Activated CD8-positive, alpha-beta T cell treated with anti-CD3 and anti-CD28 coated beads for 36 hours (primary cell): ENCODE measurements around the gene PYCARD. TPM values are rescaled to one million over a fixed set of nuclear protein-coding genes. Genes with fewer than 3 reads are reported as not detected.
"Not testable (repeated sequence)": the region's sequence is repeated elsewhere in the genome, so short reads cannot be mapped to it uniquely, and the experiment has no call there.

ENCODE experiments used
- ATAC-seq: fragments of 200-7000 bp; cut with Tn5 transposase; one replicate; pipeline ENCODE4 v1.10.0; 2021; ENCODE audit warnings: mild to moderate bottlenecking, moderate library complexity
- CTCF ChIA-PET: fragments of 350-600 bp; sonication (Branson Sonifier 250); formaldehyde crosslinking; loops from one replicate; lab custom pipeline; 2021; ENCODE audit warnings: antibody characterized with exemption; lab: Charles Lee
- POLR2A ChIA-PET: fragments of 350-600 bp; sonication (Branson Sonifier 250); formaldehyde crosslinking; loops from one replicate; lab custom pipeline; 2021; ENCODE audit warnings: antibody characterized with exemption; lab: Charles Lee
- DNase-seq: peaks from one replicate; pipeline ENCODE4 v3.0.0-alpha.2; 2020
- H3K27ac Mint-ChIP-seq: one replicate; pipeline ENCODE4 v1.8.0; 2021; ENCODE audit warnings: mild to moderate bottlenecking, mixed read lengths
- H3K27me3 Mint-ChIP-seq: one replicate; pipeline ENCODE4 v1.8.0; 2021; ENCODE audit warnings: mixed read lengths
- H3K36me3 Mint-ChIP-seq: one replicate; pipeline ENCODE4 v1.8.0; 2021; ENCODE audit warnings: low read depth, mixed read lengths
- H3K4me1 Mint-ChIP-seq: one replicate; pipeline ENCODE4 v1.8.0; 2021; ENCODE audit warnings: low read depth, mixed read lengths
- H3K4me3 Mint-ChIP-seq: one replicate; pipeline ENCODE4 v1.8.0; 2021; ENCODE audit warnings: mild to moderate bottlenecking, moderate library complexity, mixed read lengths
- H3K9me3 Mint-ChIP-seq: one replicate; pipeline ENCODE4 v1.8.0; 2021; ENCODE audit warnings: mixed read lengths
- intact Hi-C: fragments of 100-400 bp; cut with micrococcal nuclease; formaldehyde crosslinking; loops from one replicate; pipeline ENCODE4 v1.10.0; 2022
- total RNA-seq, 2 experiments: library from RNA; stranded (reverse); gene quantifications; one replicate each; pipeline ENCODE4 v1.2.3, GENCODE V29; 2021
- TF ChIP-seq, protein P1 (sequence below): fragments of 200-600 bp; IDR thresholded peaks from one replicate; pipeline ENCODE4 v1.8.0; 2022; ENCODE audit warnings: antibody characterized with exemption, mild to moderate bottlenecking

The PYCARD gene
- total RNA-seq, 2 experiments from 2014 or later: 5.9 to 6.1 TPM

DNA sequence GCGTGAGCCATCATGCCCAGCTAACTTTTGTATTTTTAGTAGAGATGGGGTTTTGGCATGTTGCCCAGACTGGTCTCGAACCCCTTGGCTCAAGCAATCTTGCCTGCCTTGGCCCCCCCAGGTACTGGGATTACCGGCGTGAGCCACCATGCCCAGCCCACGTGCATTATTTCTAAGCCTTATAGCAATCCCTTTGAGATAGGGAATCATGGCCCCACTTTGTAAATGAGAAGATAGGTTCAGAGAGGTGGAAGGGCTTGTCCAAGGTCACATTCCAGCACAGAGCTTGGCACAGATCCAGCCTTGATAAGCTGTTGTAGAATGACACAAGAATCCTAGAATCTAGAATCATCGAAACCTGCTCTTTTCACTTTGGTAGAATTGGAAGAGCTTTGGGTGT is 4.2 kb upstream of the PYCARD start:
- no peak overlapping the region for H3K27ac Mint-ChIP-seq
- TF ChIP-seq, protein P1, sequence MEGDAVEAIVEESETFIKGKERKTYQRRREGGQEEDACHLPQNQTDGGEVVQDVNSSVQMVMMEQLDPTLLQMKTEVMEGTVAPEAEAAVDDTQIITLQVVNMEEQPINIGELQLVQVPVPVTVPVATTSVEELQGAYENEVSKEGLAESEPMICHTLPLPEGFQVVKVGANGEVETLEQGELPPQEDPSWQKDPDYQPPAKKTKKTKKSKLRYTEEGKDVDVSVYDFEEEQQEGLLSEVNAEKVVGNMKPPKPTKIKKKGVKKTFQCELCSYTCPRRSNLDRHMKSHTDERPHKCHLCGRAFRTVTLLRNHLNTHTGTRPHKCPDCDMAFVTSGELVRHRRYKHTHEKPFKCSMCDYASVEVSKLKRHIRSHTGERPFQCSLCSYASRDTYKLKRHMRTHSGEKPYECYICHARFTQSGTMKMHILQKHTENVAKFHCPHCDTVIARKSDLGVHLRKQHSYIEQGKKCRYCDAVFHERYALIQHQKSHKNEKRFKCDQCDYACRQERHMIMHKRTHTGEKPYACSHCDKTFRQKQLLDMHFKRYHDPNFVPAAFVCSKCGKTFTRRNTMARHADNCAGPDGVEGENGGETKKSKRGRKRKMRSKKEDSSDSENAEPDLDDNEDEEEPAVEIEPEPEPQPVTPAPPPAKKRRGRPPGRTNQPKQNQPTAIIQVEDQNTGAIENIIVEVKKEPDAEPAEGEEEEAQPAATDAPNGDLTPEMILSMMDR: no peak
- ATAC-seq (no peak), DNase-seq (no peak)
- H3K36me3 Mint-ChIP-seq: no peaks in the 10 kb centered on the region
- H3K27me3 Mint-ChIP-seq: no peaks in the 10 kb centered on the region
- ChIA-PET CTCF (interaction anchor here (1.5 to 2.2 kb wide), 2 partner anchors 9 to 10 kb away, joined by 3 to 9 read pairs; partner anchors contain the start of gene PYDC1), POLR2A (interaction anchor here (1.1 to 3.0 kb wide), 6 partner anchors 9 to 27 kb away, joined by 3 to 35 read pairs (median 6); partner anchors contain the start of gene FUS)
- no peaks in the 10 kb centered on the region for H3K9me3 Mint-ChIP-seq
- intact Hi-C loops: loop anchor here (10.0 kb wide), 1 partner anchor 238 kb away; the partner anchor contains the start of gene ZNF843
- no peak overlapping the region for H3K4me3 Mint-ChIP-seq
- H3K4me1 Mint-ChIP-seq: peaks cover 10% of the 10 kb centered on the region

GRCh38 chr16:31204871-31205666 is 2.5 kb upstream of the PYCARD start:
- POLR2A ChIA-PET: interaction anchor here (0.6 to 17.2 kb wide), 4 partner anchors 9 to 115 kb away, joined by 5 to 482 read pairs (median 61); partner anchors contain the start of genes FUS and TRIM72
- Mint-ChIP-seq H3K9me3 (no peaks in the 10 kb centered on the region), H3K36me3 (peaks cover 3% of the 10 kb centered on the region), H3K27me3 (no peaks in the 10 kb centered on the region), H3K4me1 (peaks cover 19% of the 10 kb centered on the region), H3K27ac (no peak overlapping the region), H3K4me3 (no peak overlapping the region)
- no peak for ATAC-seq
- CTCF ChIA-PET: interaction anchor here (0.9 kb wide), 1 partner anchor 128 kb away, joined by 3 read pairs; no protein-coding TSS in a partner anchor
- TF ChIP-seq, protein P1: no peak
- intact Hi-C loops: loop anchor here (10.0 kb wide), 1 partner anchor 240 kb away; the partner anchor contains the start of gene ZNF843
- DNase-seq: no peak

- CTCF ChIA-PET: interaction anchor here (0.9 to 3.0 kb wide), 14 partner anchors 11 to 667 kb away, joined by 3 to 12 read pairs (median 4); partner anchors contain the start of gene ZNF843
- H3K4me1 Mint-ChIP-seq: peaks cover 42% of the 10 kb centered on the region
- peak; percentile 58 for ATAC-seq
- peak; percentile 46 for DNase-seq
- H3K9me3 Mint-ChIP-seq: no peaks in the 10 kb centered on the region
- no peaks in the 10 kb centered on the region for H3K27me3 Mint-ChIP-seq
- TF ChIP-seq, protein P1: no peak
- H3K27ac Mint-ChIP-seq: peak overlapping the region; percentile 47
- POLR2A ChIA-PET: interaction anchor here (0.7 to 17.2 kb wide), 17 partner anchors 9 to 276 kb away, joined by 3 to 482 read pairs (median 4); partner anchors contain the start of genes FUS, KAT8 and TRIM72
- peak overlapping the region; percentile 75 for H3K4me3 Mint-ChIP-seq
- H3K36me3 Mint-ChIP-seq: peaks cover 16% of the 10 kb centered on the region
- intact Hi-C loops: loop anchor here (10.0 kb wide), 1 partner anchor 243 kb away; the partner anchor contains the start of gene ZNF843
Measured at GRCh38 chr16:31201582-31202413, 762 bp downstream of the PYCARD start.

- Mint-ChIP-seq H3K9me3 (no peaks in the 10 kb centered on the region), H3K36me3 (peaks cover 23% of the 10 kb centered on the region), H3K27me3 (no peaks in the 10 kb centered on the region), H3K27ac (peak overlapping the region; percentile 6), H3K4me1 (peaks cover 44% of the 10 kb centered on the region), H3K4me3 (peak overlapping the region; percentile 75)
- ATAC-seq: peak; percentile 60
- POLR2A ChIA-PET: interaction anchor here (0.7 to 17.2 kb wide), 12 partner anchors 8 to 275 kb away, joined by 3 to 482 read pairs (median 4); partner anchors contain the start of genes FUS, KAT8 and TRIM72
- DNase-seq: peak; percentile 75
- intact Hi-C loops: loop anchor here (10.0 kb wide), 1 partner anchor 244 kb away; the partner anchor contains the start of gene ZNF843
- CTCF ChIA-PET: interaction anchor here (0.6 to 3.0 kb wide), 13 partner anchors 11 to 668 kb away, joined by 3 to 10 read pairs (median 4); partner anchors contain the start of genes COX6A2 and ZNF843
- TF ChIP-seq, protein P1: no peak
Measured at GRCh38 chr16:31200821-31201568, 1.6 kb downstream of the PYCARD start.

DNA sequence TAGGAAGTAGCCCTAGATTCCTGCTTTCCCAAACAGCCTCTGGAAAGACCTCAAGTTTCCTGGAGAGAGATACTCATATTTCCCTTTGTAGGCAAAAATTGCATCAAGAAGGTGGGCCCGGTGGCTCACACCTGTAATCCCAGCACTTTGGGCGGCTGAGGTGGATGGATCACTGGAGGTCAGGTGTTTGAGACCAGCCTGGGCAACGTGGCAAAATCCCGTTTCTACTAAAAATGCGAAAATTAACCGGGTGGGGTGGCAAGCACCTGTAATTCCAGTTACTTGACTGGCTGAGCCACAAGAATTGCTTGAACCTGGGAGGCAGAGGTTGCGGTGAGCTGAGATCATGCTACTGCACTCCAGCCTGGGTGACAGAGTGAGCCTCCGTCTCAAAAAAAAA is 2.4 kb downstream of the PYCARD start:
- H3K27me3 Mint-ChIP-seq, H3K4me3 Mint-ChIP-seq, H3K9me3 Mint-ChIP-seq, ATAC-seq, DNase-seq: not testable (repeated sequence)
- Mint-ChIP-seq H3K4me1 (peaks cover 48% of the 10 kb centered on the region), H3K36me3 (peaks cover 28% of the 10 kb centered on the region), H3K27ac (peak overlapping the region; percentile 54)
- POLR2A ChIA-PET: interaction anchor here (1.5 to 17.2 kb wide), 5 partner anchors 8 to 159 kb away, joined by 3 to 482 read pairs (median 17); partner anchors contain the start of gene FUS
- CTCF ChIA-PET: interaction anchor here (1.3 to 3.0 kb wide), 5 partner anchors 58 to 668 kb away, joined by 4 to 10 read pairs (median 6); partner anchors contain the start of gene ZNF843
- intact Hi-C loops: loop anchor here (10.0 kb wide), 1 partner anchor 245 kb away; the partner anchor contains the start of gene ZNF843
